Natural killer cell (primary cell): ENCODE data around the gene SPAG16. TPM values are rescaled to one million over a fixed set of nuclear protein-coding genes. Genes with fewer than 3 reads are reported as not detected.

Source experiments
- ATAC-seq, 3 donors: fragments of 150-1000 bp in 2 of 3; fragments of 200-7000 bp in 1 of 3; cut with Tn5 transposase; 1 replicate in 1 of 3; 2 replicates in 2 of 3; pipeline ENCODE4 v1.10.0; 2021; ENCODE audit warnings: mild to moderate bottlenecking in 2 of 3, moderate library complexity in 2 of 3
- DNase-seq, 2 donors: peaks; one replicate each; pipeline versions ENCODE4 v3.0.0 to v3.0.0-alpha.2; 2013 to 2021; ENCODE audit warnings: mixed read lengths in 1 of 2
- H3K27ac ChIP-seq: one replicate; pipeline ENCODE4 v1.5.1; 2013; ENCODE audit warnings: mild to moderate bottlenecking, low read length
- H3K27me3 ChIP-seq: one replicate; pipeline ENCODE4 v1.6.1; 2013; ENCODE audit warnings: low read length; ENCODE audit not compliant: control insufficient read depth, insufficient read depth
- H3K36me3 ChIP-seq: one replicate; pipeline ENCODE4 v1.6.1; 2013; ENCODE audit warnings: low read length; ENCODE audit not compliant: control insufficient read depth, insufficient read depth
- H3K4me1 ChIP-seq: one replicate; pipeline ENCODE4 v1.6.1; 2013; ENCODE audit warnings: low read length; ENCODE audit not compliant: control insufficient read depth, insufficient read depth
- H3K4me3 ChIP-seq: one replicate; pipeline ENCODE4 v1.5.1; 2013; ENCODE audit warnings: low read length
- H3K9me3 ChIP-seq: one replicate; pipeline ENCODE4 v1.6.1; 2013; ENCODE audit warnings: low read length; ENCODE audit not compliant: control insufficient read depth, insufficient read depth
- H3K27ac Mint-ChIP-seq, 2 donors: one replicate each; pipeline ENCODE4 v1.8.0; 2022; ENCODE audit warnings: mild to moderate bottlenecking in 2 of 2, mixed read lengths in 2 of 2, moderate library complexity in 1 of 2
- H3K27me3 Mint-ChIP-seq, 2 donors: one replicate each; pipeline ENCODE4 v1.8.0; 2022; ENCODE audit warnings: low read depth in 2 of 2, mixed read lengths in 2 of 2
- H3K36me3 Mint-ChIP-seq: one replicate; pipeline ENCODE4 v1.8.0; 2022; ENCODE audit warnings: mixed read lengths
- H3K4me1 Mint-ChIP-seq, 2 donors: one replicate each; pipeline ENCODE4 v1.8.0; 2022; ENCODE audit warnings: mixed read lengths in 2 of 2
- H3K4me3 Mint-ChIP-seq: one replicate; pipeline ENCODE4 v1.8.0; 2022; ENCODE audit warnings: mild to moderate bottlenecking, moderate library complexity, mixed read lengths
- H3K9me3 Mint-ChIP-seq, 2 donors: one replicate each; pipeline ENCODE4 v1.8.0; 2022; ENCODE audit warnings: mixed read lengths in 2 of 2
- CTCF ChIP-seq: fragments of 200-600 bp; IDR thresholded peaks from one replicate; pipeline ENCODE4 v1.8.0; 2022; ENCODE audit warnings: antibody characterized with exemption
- WGBS: methylation state at CpG from one replicate; pipeline ENCODE4 v1.1.7; 2013; ENCODE audit warnings: missing lambda C conversion rate; ENCODE audit not compliant: insufficient coverage; 5-methylcytosine and 5-hydroxymethylcytosine counted together
- intact Hi-C: fragments of 100-400 bp; cut with micrococcal nuclease; formaldehyde crosslinking; loops from one replicate; pipeline ENCODE4 v1.14.2; 2022
- total RNA-seq, 4 donors: library from RNA; stranded (reverse); fragments of 120-200 nt in 1 of 4; gene quantifications; one replicate each; pipeline versions ENCODE4 v1.2.3 to v1.2.4, GENCODE V29; 2013 to 2022

Gene SPAG16
- total RNA-seq, 3 donors from 2014 or later (not counting 1 experiment from before 2014, with no cell fraction given) = 3.5 to 5.8 (median 4.0) TPM

DNA sequence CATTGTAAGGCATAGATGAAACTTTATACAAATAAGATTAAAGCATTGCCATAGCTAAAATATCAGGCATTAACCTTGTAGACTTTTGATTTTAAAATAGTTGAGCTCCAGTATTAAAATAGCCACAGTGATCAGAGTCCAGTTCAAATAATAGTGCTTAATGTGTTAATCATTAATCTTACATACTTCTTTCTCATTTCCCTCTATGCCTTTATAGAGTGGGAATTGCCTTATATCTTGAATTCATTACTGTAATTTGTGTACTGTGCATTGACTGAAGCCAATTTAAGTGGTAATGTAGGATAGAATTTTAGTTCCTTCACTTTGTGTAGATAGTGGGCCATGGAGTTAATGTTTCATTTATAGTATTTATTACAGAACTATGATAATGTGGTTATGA lies 577.4 kb downstream of the SPAG16 start:
- TF ChIP-seq CTCF = no peak
- Histone ChIP-seq H3K27ac (no peak overlapping the region), H3K4me3 (no peak overlapping the region), H3K27me3 (no peaks in the 10 kb centered on the region), H3K36me3 (no peaks in the 10 kb centered on the region), H3K4me1 (no peaks in the 10 kb centered on the region), H3K9me3 (no peaks in the 10 kb centered on the region)
- Mint-ChIP-seq H3K4me1 (no peaks in the 10 kb centered on the region), H3K4me3 (no peak overlapping the region), H3K27ac (no peak overlapping the region), H3K9me3 (peaks cover 2 to 6% of the 10 kb centered on the region in 2 donors), H3K27me3 (no peaks in the 10 kb centered on the region), H3K36me3 (no peaks in the 10 kb centered on the region)
- ATAC-seq = no peak
- intact Hi-C loops = no loop called here
- no peak for DNase-seq

GRCh38 chr2:213862407-213863076 lies 578.3 kb downstream of the SPAG16 start:
- Mint-ChIP-seq H3K27ac (no peak overlapping the region), H3K9me3 (peaks cover 2 to 6% of the 10 kb centered on the region in 2 donors), H3K27me3 (no peaks in the 10 kb centered on the region), H3K36me3 (no peaks in the 10 kb centered on the region), H3K4me1 (no peaks in the 10 kb centered on the region), H3K4me3 (no peak overlapping the region)
- intact Hi-C loops = no loop called here
- no peak for TF ChIP-seq CTCF
- Histone ChIP-seq H3K36me3 (no peaks in the 10 kb centered on the region), H3K4me1 (no peaks in the 10 kb centered on the region), H3K27me3 (no peaks in the 10 kb centered on the region), H3K27ac (no peak overlapping the region), H3K4me3 (no peak overlapping the region), H3K9me3 (no peaks in the 10 kb centered on the region)
- WGBS = 85% methylated on average over 7 of the region's 7 CpGs
- ATAC-seq (no peak), DNase-seq (no peak)

- H3K27ac Mint-ChIP-seq = no peak overlapping the region
- peaks cover 2 to 6% of the 10 kb centered on the region in 2 donors for H3K9me3 Mint-ChIP-seq
- no peak for ATAC-seq
- intact Hi-C loops = no loop called here
- H3K4me3 Mint-ChIP-seq = no peak overlapping the region
- no peaks in the 10 kb centered on the region for H3K36me3 Mint-ChIP-seq
- H3K4me1 ChIP-seq = no peaks in the 10 kb centered on the region
- no peaks in the 10 kb centered on the region for H3K36me3 ChIP-seq
- TF ChIP-seq CTCF = no peak
- WGBS = 89% methylated on average over 2 of the region's 3 CpGs
- no peaks in the 10 kb centered on the region for H3K9me3 ChIP-seq
- no peak overlapping the region for H3K4me3 ChIP-seq
- H3K27me3 ChIP-seq = no peaks in the 10 kb centered on the region
- no peaks in the 10 kb centered on the region for H3K4me1 Mint-ChIP-seq
- H3K27ac ChIP-seq = no peak overlapping the region
- no peaks in the 10 kb centered on the region for H3K27me3 Mint-ChIP-seq
- DNase-seq = no peak
Measured at GRCh38 chr2:213863541-213863940, 579.3 kb downstream of the SPAG16 start.

- H3K4me1 ChIP-seq = no peaks in the 10 kb centered on the region
- H3K9me3 Mint-ChIP-seq = peaks cover 4 to 6% of the 10 kb centered on the region in 2 donors
- H3K36me3 ChIP-seq = no peaks in the 10 kb centered on the region
- intact Hi-C loops = no loop called here
- no peak overlapping the region for H3K4me3 Mint-ChIP-seq
- ATAC-seq = no peak
- no peaks in the 10 kb centered on the region for H3K4me1 Mint-ChIP-seq
- H3K36me3 Mint-ChIP-seq = no peaks in the 10 kb centered on the region
- H3K27ac ChIP-seq = no peak overlapping the region
- H3K9me3 ChIP-seq = no peaks in the 10 kb centered on the region
- no peak overlapping the region for H3K27ac Mint-ChIP-seq
- H3K27me3 ChIP-seq = no peaks in the 10 kb centered on the region
- WGBS = no CpG with 5 or more reads among the region's 1 CpG
- no peak for DNase-seq
- no peaks in the 10 kb centered on the region for H3K27me3 Mint-ChIP-seq
- H3K4me3 ChIP-seq = no peak overlapping the region
- TF ChIP-seq CTCF = no peak
Measured at GRCh38 chr2:213868526-213868925, 584.3 kb downstream of the SPAG16 start.
